Peyer's patch (tissue), 4 donors: ENCODE results near the gene PDCD1. TPM values are rescaled to one million over a fixed set of nuclear protein-coding genes. Genes with fewer than 3 reads are reported as not detected.
A peak's percentile ranks its signal among the peaks of the same experiment; 100 is the strongest.

Experiments
- DNase-seq, 3 donors: peaks; one replicate each; pipeline ENCODE4 v3.0.0-alpha.2; 2017 to 2019
- H3K27ac ChIP-seq, 4 donors: fragments of 200-600 bp; sonication (generic); one replicate each; pipeline ENCODE4 v1.5.1; 2016 to 2019
- H3K27me3 ChIP-seq, 2 donors: fragments of 200-600 bp; sonication (generic); one replicate each; pipeline ENCODE4 v1.5.1; 2019
- H3K36me3 ChIP-seq, 3 donors: fragments of 200-600 bp; sonication (generic); one replicate each; pipeline ENCODE4 v1.5.1; 2016 to 2019
- H3K4me1 ChIP-seq, 4 donors: fragments of 200-600 bp; sonication (generic); one replicate each; pipeline ENCODE4 v1.5.1; 2016 to 2019
- H3K4me3 ChIP-seq, 4 donors: fragments of 200-600 bp; sonication (generic); 1 replicate in 3 of 4; 2 replicates in 1 of 4; pipeline ENCODE4 v1.5.1; 2016 to 2019; ENCODE audit warnings: mild to moderate bottlenecking in 1 of 4
- H3K9me3 ChIP-seq, 4 donors: fragments of 200-600 bp; sonication (generic); one replicate each; pipeline ENCODE4 v1.5.1; 2016 to 2019; ENCODE audit warnings: mild to moderate bottlenecking in 1 of 4
- CTCF ChIP-seq, 6 experiments: fragments of 450-650 bp in 4 of 6; fragments of 200-600 bp in 2 of 6; sonication (generic) in 1 of 6; IDR thresholded peaks; one replicate each; pipeline ENCODE4 v1.5.1; 2017 to 2019; ENCODE audit warnings: antibody characterized with exemption in 6 of 6, mild to moderate bottlenecking in 3 of 6, moderate library complexity in 1 of 6
- POLR2A ChIP-seq, 2 donors: fragments of 450-650 bp; IDR thresholded peaks; one replicate each; pipeline ENCODE4 v1.5.1; 2017; ENCODE audit warnings: antibody characterized with exemption in 2 of 2, mild to moderate bottlenecking in 2 of 2, moderate library complexity in 2 of 2
- total RNA-seq, 4 donors: library from RNA; depleted of rRNA; stranded (reverse); fragments of >200 nt; gene quantifications; one replicate each; pipeline ENCODE4 v1.1.0, GENCODE V29; 2016

PDCD1 gene
- total RNA-seq, 4 donors from 2014 or later = 1.6 to 2.7 TPM; not detected in 2

- no peaks in the 10 kb centered on the region for H3K9me3 ChIP-seq
- no peaks in the 10 kb centered on the region for H3K36me3 ChIP-seq
- H3K4me3 ChIP-seq = no peak overlapping the region
- peak in 2 of 3 donors; percentile 46 to 50 for DNase-seq
- H3K4me1 ChIP-seq = peaks cover 0 to 6% (median 0%) of the 10 kb centered on the region in 4 donors
- no peak for TF ChIP-seq POLR2A (IDR thresholded peaks at IDR 0.05)
- no peak for TF ChIP-seq CTCF (IDR thresholded peaks at IDR 0.05)
- H3K27me3 ChIP-seq = no peaks in the 10 kb centered on the region
- no peak overlapping the region for H3K27ac ChIP-seq
Measured at GRCh38 chr2:241817126-241817820, 41.4 kb downstream of the PDCD1 start.

- H3K4me1 ChIP-seq = peaks cover 0 to 6% (median 0%) of the 10 kb centered on the region in 4 donors
- no peak for DNase-seq
- H3K9me3 ChIP-seq = no peaks in the 10 kb centered on the region
- H3K27ac ChIP-seq = no peak overlapping the region
- no peak for TF ChIP-seq CTCF (IDR thresholded peaks at IDR 0.05)
- TF ChIP-seq POLR2A (IDR thresholded peaks at IDR 0.05) = no peak
- no peak overlapping the region for H3K4me3 ChIP-seq
- H3K36me3 ChIP-seq = no peaks in the 10 kb centered on the region
- no peaks in the 10 kb centered on the region for H3K27me3 ChIP-seq
Measured at GRCh38 chr2:241816431-241817121, 42.1 kb downstream of the PDCD1 start.

- DNase-seq = no peak
- no peak overlapping the region for H3K4me3 ChIP-seq
- no peaks in the 10 kb centered on the region for H3K9me3 ChIP-seq
- peaks cover 0 to 6% (median 0%) of the 10 kb centered on the region in 4 donors for H3K4me1 ChIP-seq
- no peak for TF ChIP-seq CTCF (IDR thresholded peaks at IDR 0.05)
- TF ChIP-seq POLR2A (IDR thresholded peaks at IDR 0.05) = no peak
- no peaks in the 10 kb centered on the region for H3K36me3 ChIP-seq
- H3K27ac ChIP-seq = no peak overlapping the region
- no peaks in the 10 kb centered on the region for H3K27me3 ChIP-seq
Measured at GRCh38 chr2:241815477-241816430, 42.9 kb downstream of the PDCD1 start.

- TF ChIP-seq POLR2A (IDR thresholded peaks at IDR 0.05) (no peak), CTCF (IDR thresholded peaks at IDR 0.05) (no peak)
- H3K27me3 ChIP-seq = no peaks in the 10 kb centered on the region
- H3K27ac ChIP-seq = no peak overlapping the region
- peaks cover 0 to 6% (median 0%) of the 10 kb centered on the region in 4 donors for H3K4me1 ChIP-seq
- H3K9me3 ChIP-seq = no peaks in the 10 kb centered on the region
- no peak for DNase-seq
- H3K4me3 ChIP-seq = no peak overlapping the region
- H3K36me3 ChIP-seq = no peaks in the 10 kb centered on the region
Measured at GRCh38 chr2:241814643-241815476, 43.8 kb downstream of the PDCD1 start.

GRCh38 chr2:241814393-241814642 is 44.4 kb downstream of the PDCD1 start:
- DNase-seq = no peak
- Histone ChIP-seq H3K27me3 (no peaks in the 10 kb centered on the region), H3K36me3 (no peaks in the 10 kb centered on the region), H3K4me3 (no peak overlapping the region), H3K27ac (no peak overlapping the region), H3K4me1 (peaks cover 0 to 6% (median 0%) of the 10 kb centered on the region in 4 donors), H3K9me3 (no peaks in the 10 kb centered on the region)
- no peak for TF ChIP-seq POLR2A (IDR thresholded peaks at IDR 0.05)
- no peak for TF ChIP-seq CTCF (IDR thresholded peaks at IDR 0.05)
